Measurements from ENCODE around the gene OSBPL3.

GRCh38 chr7:24820730-24821044 lies 159.3 kb downstream of the OSBPL3 start:
- no peak for TF ChIP-seq POLR2A (IDR thresholded peaks at IDR 0.05)
- no peak for TF ChIP-seq CTCF (IDR thresholded peaks at IDR 0.05 in 4 of 5, conservative IDR thresholded peaks at IDR 0.05 in 1 of 5)

All from gastrocnemius medialis (tissue), 4 donors.